GM12872 (cell line): Measurements from ENCODE around the gene TMEM200B.

Experiments
- CTCF ChIP-seq: IDR thresholded peaks from 3 replicates; pipeline ENCODE4 v1.5.1; 2011; ENCODE audit warnings: low read depth, mild to moderate bottlenecking, low read length, moderate library complexity; ENCODE audit not compliant: insufficient read depth

The TMEM200B gene

DNA sequence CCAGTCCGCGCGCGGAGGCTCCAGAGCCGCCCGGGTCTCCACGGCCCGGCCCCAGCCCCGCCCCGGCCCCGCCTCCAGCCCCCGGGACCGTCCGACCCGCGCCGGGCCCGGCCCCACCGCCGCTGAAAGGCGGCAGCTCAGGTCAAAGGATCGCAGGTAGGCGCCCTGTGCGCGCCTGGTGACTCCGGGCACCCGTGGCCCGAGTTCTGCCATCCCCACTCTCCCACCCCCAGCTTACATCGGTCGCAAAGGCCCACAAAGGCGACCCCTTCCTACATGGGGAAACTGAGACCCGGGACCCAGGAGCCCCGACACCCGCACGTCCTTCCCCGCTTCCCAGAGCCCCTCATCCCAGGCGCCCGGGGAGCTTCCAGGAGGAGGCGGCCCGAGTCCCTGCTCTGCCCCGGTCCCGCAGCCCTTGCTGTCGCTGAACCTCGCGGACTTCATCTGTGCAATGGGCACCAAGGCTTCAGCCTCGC, at the start of gene TMEM200B:
TSS of gene TMEM200B (minus strand) at position 17 of the 479 bp plus-strand sequence. CDS start 2,075 bp downstream, outside the sequence.
- TF ChIP-seq CTCF: no peak

DNA sequence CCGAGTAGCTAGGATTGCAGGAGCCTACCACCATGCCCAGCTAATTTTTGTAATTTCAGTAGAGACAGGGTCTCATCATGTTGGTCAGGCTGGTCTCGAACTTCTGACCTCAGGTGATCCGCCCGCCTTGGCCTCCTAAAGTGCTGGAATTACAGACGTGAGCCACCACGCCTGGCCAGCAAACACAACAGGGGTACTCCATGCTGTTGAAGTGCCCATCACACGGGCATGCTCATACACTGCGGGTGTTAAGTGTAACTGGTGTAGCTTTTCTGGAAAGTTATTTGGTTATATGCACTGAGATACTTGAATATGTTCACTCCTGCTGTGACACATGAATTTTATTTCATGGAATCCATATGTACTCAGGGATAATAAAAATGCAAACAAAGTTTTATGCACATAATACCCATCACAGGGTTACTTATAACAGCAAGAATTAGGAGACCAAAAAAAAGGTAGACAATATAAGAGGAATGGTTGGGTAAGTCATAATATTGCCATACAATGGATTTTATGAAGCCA, 48.8 kb upstream of the TMEM200B start:
- TF ChIP-seq CTCF: no peak

GRCh38 chr1:29171521-29171920, 47.8 kb upstream of the TMEM200B start:
- TF ChIP-seq CTCF: no peak

- no peak for TF ChIP-seq CTCF
Measured at GRCh38 chr1:29171089-29171488, 47.4 kb upstream of the TMEM200B start.

- TF ChIP-seq CTCF: no peak
Measured at GRCh38 chr1:29169976-29170375, 46.3 kb upstream of the TMEM200B start.

DNA sequence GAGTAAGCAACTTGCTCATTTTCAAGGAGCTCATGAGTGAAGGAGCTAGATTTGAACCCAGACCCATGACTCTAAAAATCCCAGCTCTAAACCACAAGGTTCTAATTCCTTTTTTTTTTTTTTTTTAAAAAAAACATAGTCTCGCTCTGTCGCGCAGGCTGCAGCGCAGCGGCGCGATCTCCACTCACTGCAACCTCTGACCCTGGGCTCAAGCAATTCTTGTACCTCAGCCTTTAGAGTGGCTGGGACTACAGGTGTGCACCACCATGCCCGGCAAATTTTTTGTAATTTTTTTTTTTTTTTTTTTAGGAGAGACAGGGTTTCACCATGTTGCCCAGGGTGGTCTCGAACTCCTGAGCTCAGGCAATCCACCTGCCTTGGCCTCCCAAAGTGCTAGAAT, 44.2 kb upstream of the TMEM200B start:
- TF ChIP-seq CTCF: no peak

DNA sequence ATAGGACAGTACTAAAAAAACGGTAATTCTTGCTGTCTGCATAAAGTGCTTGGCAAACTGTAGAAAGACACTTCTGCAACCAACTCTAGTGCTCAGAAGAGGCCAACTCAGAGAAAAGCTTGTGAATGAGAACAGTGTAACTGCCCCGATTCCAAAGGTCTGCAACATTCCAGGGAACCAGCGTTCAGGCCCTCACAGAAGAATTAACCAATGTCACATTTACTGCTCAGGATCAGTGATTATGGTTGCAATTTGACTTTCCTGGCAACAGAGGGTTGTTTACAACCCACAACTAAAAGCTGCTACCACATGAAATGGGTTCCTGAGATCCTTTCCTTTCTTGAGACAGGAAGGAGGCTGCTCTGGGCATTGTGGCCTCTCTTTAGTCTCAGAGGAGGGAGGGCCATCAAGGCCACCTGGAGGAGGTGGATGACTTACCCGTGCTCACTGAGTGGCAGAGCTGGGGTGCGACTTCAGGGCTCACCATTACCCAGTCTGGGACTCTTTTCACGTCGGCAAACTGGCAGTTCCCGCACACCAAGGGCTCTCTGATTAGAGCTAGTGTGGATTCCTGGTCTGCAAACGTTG, 42.7 kb upstream of the TMEM200B start:
- TF ChIP-seq CTCF: no peak
